ENCODE data around the gene PJA1. TPM values are rescaled to one million over a fixed set of nuclear protein-coding genes. Genes with fewer than 3 reads are reported as not detected.
A peak's percentile ranks its signal among the peaks of the same experiment; 100 is the strongest.

The PJA1 gene
- polyA plus RNA-seq, 4 donors: 3.6 to 30.5 (median 9.8) TPM

DNA sequence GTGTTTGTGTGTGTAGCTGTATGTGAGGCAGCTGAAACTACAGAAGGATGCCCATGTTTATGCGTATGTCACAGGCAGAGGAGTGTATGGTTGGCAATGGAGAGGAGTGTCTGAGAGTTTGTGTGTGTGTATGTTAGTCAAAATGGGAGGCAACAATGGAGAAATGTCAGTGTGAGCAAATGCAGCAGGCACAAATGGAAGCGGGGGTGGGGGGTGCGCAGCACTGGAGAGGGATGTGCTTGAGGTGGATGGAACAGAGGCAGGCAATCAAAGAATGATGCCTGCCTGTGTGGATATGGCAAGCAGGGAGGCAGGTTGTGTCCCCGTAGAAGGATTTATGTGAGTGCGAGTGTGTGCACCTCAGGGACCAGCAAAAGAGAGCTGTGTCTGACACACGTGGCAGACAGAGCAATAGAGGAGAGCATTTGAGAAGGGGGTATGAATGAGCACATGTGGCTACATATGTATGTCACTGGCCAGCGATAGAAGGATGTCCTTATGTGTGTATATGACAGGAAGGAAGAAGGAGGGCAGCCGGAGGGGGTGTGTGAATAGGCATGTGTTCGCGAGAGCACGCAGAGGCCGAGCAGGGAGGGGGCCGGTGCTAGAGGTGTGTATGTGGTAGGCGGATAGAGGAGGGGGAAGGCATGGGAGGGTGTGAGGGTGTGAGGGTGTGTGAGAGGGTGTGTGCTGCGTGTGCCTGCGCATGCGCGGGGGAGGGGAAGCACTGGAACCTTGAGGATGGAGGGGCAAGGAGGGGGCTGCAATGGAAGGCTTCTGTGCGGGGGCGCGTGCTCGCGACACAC lies 1.1 kb downstream of the PJA1 start:
- WGBS, 3 donors: 12 to 45% (median 24%) methylated on average over 17 to 23 of the region's 23 CpGs
- Histone ChIP-seq H3K27me3 (ENCODE audit: control insufficient read depth in 3 of 3, insufficient read depth in 3 of 3, low read length in 3 of 3) (no peaks in the 10 kb centered on the region), H3K27ac (ENCODE audit: low read depth in 1 of 3, low read length in 2 of 3) (peak overlapping the region in 2 of 3 donors; percentile 65 to 79), H3K9me3 (ENCODE audit: control insufficient read depth in 2 of 2, insufficient read depth in 1 of 2, low read depth in 1 of 2, low read length in 1 of 2) (no peaks in the 10 kb centered on the region), H3K36me3 (ENCODE audit: control insufficient read depth in 3 of 3, insufficient read depth in 2 of 3, low read depth in 1 of 3, low read length in 3 of 3) (peaks cover 0 to 19% (median 0%) of the 10 kb centered on the region in 3 donors), H3K4me1 (ENCODE audit: control insufficient read depth in 3 of 3, insufficient read depth in 2 of 3, low read depth in 1 of 3, low read length in 2 of 3) (no peaks in the 10 kb centered on the region), H3K4me3 (ENCODE audit: low read depth in 1 of 3, low read length in 3 of 3) (peak overlapping the region in 2 of 3 donors; percentile 60 to 61)
- no peak for FAIRE-seq
- peak; percentile 23 to 37 for DNase-seq

DNA sequence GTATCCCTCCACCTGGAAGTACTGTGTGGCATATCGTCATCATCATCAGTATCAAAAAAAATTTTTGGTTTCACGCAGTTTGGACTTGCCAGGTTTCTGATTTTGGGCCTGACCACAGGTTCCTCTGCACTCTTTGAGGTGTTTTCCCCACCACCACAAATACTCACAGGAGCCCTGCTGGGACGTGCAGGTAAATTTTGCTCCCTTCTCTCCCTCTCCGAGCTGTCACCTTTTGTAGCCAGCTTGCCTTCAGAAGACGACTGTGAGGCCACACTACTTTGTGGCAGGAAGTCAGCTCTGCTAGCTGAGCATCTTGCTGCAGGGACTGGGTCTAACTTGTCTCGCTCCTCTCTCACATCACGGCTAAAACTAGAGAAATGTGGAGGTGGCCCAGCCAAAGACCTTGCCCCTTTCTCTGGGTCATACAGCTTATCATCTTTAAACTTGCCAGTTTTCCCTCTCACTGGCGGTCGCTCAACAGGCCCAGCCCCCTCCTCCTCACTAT lies 2.8 kb downstream of the PJA1 start:
- Histone ChIP-seq H3K4me1 (ENCODE audit: control insufficient read depth in 3 of 3, insufficient read depth in 2 of 3, low read depth in 1 of 3, low read length in 2 of 3) (peaks cover 0 to 4% (median 0%) of the 10 kb centered on the region in 3 donors), H3K36me3 (ENCODE audit: control insufficient read depth in 3 of 3, insufficient read depth in 2 of 3, low read depth in 1 of 3, low read length in 3 of 3) (peaks cover 0 to 19% (median 0%) of the 10 kb centered on the region in 3 donors), H3K9me3 (ENCODE audit: control insufficient read depth in 2 of 2, insufficient read depth in 1 of 2, low read depth in 1 of 2, low read length in 1 of 2) (no peaks in the 10 kb centered on the region), H3K27ac (ENCODE audit: low read depth in 1 of 3, low read length in 2 of 3) (no peak overlapping the region), H3K4me3 (ENCODE audit: low read depth in 1 of 3, low read length in 3 of 3) (no peak overlapping the region), H3K27me3 (ENCODE audit: control insufficient read depth in 3 of 3, insufficient read depth in 3 of 3, low read length in 3 of 3) (no peaks in the 10 kb centered on the region)
- DNase-seq (no peak), FAIRE-seq (no peak)
- WGBS, 3 donors: 72 to 86% (median 80%) methylated on average over 9 of the region's 9 CpGs

DNA sequence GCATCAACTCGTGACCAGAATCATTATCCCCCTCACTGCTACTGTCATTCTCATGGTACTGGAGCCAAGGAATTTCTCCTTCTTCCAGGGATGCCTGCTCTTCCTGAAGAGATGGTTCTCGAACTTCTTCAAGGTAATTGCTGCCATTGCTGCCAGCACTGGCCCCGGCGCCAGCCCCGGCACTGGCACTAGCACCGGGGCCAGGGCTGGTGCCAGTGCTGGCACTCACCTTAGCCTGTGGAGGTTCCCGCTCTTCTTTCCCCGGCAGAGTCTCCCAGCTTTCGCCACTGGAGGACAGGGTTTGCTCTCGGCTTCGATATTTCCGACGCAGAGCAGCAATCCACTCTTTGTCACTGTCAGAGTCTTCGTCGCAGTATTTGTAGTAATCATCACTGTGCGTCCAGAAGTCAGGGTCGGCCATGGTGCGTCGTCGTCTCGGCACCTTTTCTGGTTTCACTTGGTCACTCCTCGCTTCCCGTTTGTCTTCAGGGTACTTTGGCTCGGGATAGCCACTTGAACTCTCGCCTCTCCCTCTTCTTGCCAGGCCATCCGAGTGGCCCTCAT lies 3.4 kb downstream of the PJA1 start:
- Histone ChIP-seq H3K36me3 (ENCODE audit: control insufficient read depth in 3 of 3, insufficient read depth in 2 of 3, low read depth in 1 of 3, low read length in 3 of 3) (peaks cover 0 to 19% (median 0%) of the 10 kb centered on the region in 3 donors), H3K4me3 (ENCODE audit: low read depth in 1 of 3, low read length in 3 of 3) (no peak overlapping the region), H3K27ac (ENCODE audit: low read depth in 1 of 3, low read length in 2 of 3) (no peak overlapping the region), H3K4me1 (ENCODE audit: control insufficient read depth in 3 of 3, insufficient read depth in 2 of 3, low read depth in 1 of 3, low read length in 2 of 3) (peaks cover 0 to 4% (median 0%) of the 10 kb centered on the region in 3 donors), H3K27me3 (ENCODE audit: control insufficient read depth in 3 of 3, insufficient read depth in 3 of 3, low read length in 3 of 3) (no peaks in the 10 kb centered on the region), H3K9me3 (ENCODE audit: control insufficient read depth in 2 of 2, insufficient read depth in 1 of 2, low read depth in 1 of 2, low read length in 1 of 2) (no peaks in the 10 kb centered on the region)
- WGBS, 3 donors: 83 to 93% (median 88%) methylated on average over 26 of the region's 26 CpGs
- no peak for FAIRE-seq
- DNase-seq: no peak

DNA sequence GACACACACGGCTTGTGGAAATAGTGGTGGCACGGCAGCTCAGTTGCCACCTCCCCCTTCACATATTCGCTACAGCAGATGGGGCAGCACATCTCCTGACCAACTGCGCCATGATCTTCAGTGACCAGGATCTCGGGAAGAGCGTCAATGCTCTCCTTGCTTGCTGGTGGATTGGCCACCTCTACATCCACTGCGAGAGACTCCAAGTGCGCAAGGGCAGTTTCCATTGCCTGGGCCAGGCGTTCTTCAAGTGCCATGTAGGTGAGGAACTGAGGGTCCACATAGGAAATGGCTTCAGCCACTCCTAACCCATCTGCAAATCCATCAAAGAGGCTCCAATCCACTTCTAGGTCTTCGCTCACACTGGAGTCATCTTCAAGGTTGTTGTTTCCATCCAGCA lies 3.9 kb downstream of the PJA1 start:
- H3K4me1 ChIP-seq (ENCODE audit: control insufficient read depth in 3 of 3, insufficient read depth in 2 of 3, low read depth in 1 of 3, low read length in 2 of 3): peaks cover 0 to 4% (median 0%) of the 10 kb centered on the region in 3 donors
- H3K4me3 ChIP-seq (ENCODE audit: low read depth in 1 of 3, low read length in 3 of 3): no peak overlapping the region
- H3K27ac ChIP-seq (ENCODE audit: low read depth in 1 of 3, low read length in 2 of 3): no peak overlapping the region
- H3K9me3 ChIP-seq (ENCODE audit: control insufficient read depth in 2 of 2, insufficient read depth in 1 of 2, low read depth in 1 of 2, low read length in 1 of 2): no peaks in the 10 kb centered on the region
- peaks cover 0 to 19% (median 0%) of the 10 kb centered on the region in 3 donors for H3K36me3 ChIP-seq (ENCODE audit: control insufficient read depth in 3 of 3, insufficient read depth in 2 of 3, low read depth in 1 of 3, low read length in 3 of 3)
- 90 to 99% (median 90%) methylated on average over 8 to 10 of the region's 10 CpGs for WGBS, 3 donors
- H3K27me3 ChIP-seq (ENCODE audit: control insufficient read depth in 3 of 3, insufficient read depth in 3 of 3, low read length in 3 of 3): no peaks in the 10 kb centered on the region
- no peak for FAIRE-seq
- no peak for DNase-seq

DNA sequence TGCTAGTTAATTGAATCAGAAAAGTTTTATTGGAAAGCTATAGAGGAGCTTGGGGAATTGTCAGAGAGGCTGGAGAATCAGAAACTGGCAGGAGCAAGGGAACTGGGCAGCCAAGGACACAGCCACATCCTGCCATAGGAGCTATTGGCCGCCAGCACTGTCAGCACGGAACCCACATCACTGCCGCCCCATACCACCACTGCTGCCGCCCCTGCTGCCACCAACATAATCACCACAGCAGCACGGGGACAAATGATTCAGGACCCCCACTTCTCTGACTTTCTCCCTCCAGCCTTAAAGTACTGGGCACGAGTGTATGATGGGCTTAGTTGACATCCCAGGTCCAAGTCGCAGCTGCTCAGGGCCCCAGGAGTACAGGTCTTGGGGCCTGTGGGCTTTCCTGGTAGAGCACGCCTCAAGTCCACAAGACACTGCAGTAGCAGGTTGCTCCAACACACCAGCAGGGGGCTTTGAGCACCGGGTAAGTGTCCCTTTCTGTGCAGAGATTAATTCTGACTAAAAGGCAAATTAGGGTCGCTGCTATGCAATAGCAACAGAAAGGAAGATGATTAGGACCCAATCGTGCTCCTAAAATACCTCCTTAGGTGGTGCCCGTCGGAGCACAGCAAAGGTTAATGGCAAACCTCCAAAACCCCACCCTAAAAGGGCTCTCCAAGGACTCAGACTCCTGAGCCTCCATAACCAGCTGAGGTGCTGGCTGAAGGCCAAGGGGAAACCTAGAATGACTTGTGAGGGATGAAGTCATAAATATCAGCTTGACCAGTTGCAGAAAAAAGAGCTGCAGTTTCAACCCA lies 6.9 kb downstream of the PJA1 start:
- H3K4me1 ChIP-seq (ENCODE audit: control insufficient read depth in 3 of 3, insufficient read depth in 2 of 3, low read depth in 1 of 3, low read length in 2 of 3): peaks cover 0 to 4% (median 0%) of the 10 kb centered on the region in 3 donors
- H3K27ac ChIP-seq (ENCODE audit: low read depth in 1 of 3, low read length in 2 of 3): peak overlapping the region in 1 of 3 donors; percentile 4
- WGBS, 3 donors: 44 to 49% (median 46%) methylated on average over 13 of the region's 13 CpGs
- peaks cover 0 to 19% (median 0%) of the 10 kb centered on the region in 3 donors for H3K36me3 ChIP-seq (ENCODE audit: control insufficient read depth in 3 of 3, insufficient read depth in 2 of 3, low read depth in 1 of 3, low read length in 3 of 3)
- H3K9me3 ChIP-seq (ENCODE audit: control insufficient read depth in 2 of 2, insufficient read depth in 1 of 2, low read depth in 1 of 2, low read length in 1 of 2): no peaks in the 10 kb centered on the region
- no peak for FAIRE-seq
- DNase-seq: peak; percentile 30 to 52
- no peak overlapping the region for H3K4me3 ChIP-seq (ENCODE audit: low read depth in 1 of 3, low read length in 3 of 3)
- no peaks in the 10 kb centered on the region for H3K27me3 ChIP-seq (ENCODE audit: control insufficient read depth in 3 of 3, insufficient read depth in 3 of 3, low read length in 3 of 3)

DNA sequence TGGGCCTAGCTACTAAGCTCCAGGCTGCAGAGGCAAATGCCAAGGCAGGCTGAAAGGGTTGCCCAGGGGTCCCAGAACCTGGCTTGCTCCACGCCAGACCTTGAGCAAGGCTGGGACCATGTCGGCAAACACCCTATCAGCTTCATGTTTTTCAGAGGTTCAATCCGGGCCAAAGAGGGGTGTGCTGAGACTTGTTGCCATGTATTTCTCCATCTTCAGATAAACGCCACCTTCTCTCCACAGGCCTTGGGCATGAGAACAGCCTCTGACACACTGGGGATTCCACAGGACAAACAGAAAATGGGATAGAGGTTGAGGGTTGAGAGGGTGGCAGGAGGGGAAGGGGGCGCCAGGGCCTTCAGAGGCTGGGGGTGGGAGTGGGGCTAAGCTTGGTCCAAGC lies 8.6 kb downstream of the PJA1 start:
- no peak for FAIRE-seq
- H3K27ac ChIP-seq (ENCODE audit: low read depth in 1 of 3, low read length in 2 of 3): no peak overlapping the region
- H3K27me3 ChIP-seq (ENCODE audit: control insufficient read depth in 3 of 3, insufficient read depth in 3 of 3, low read length in 3 of 3): no peaks in the 10 kb centered on the region
- peaks cover 0 to 4% (median 0%) of the 10 kb centered on the region in 3 donors for H3K4me1 ChIP-seq (ENCODE audit: control insufficient read depth in 3 of 3, insufficient read depth in 2 of 3, low read depth in 1 of 3, low read length in 2 of 3)
- WGBS, 3 donors: 80 to 93% (median 90%) methylated on average over 5 of the region's 5 CpGs
- no peak for DNase-seq
- no peaks in the 10 kb centered on the region for H3K9me3 ChIP-seq (ENCODE audit: control insufficient read depth in 2 of 2, insufficient read depth in 1 of 2, low read depth in 1 of 2, low read length in 1 of 2)
- H3K36me3 ChIP-seq (ENCODE audit: control insufficient read depth in 3 of 3, insufficient read depth in 2 of 3, low read depth in 1 of 3, low read length in 3 of 3): peaks cover 0 to 4% (median 0%) of the 10 kb centered on the region in 3 donors
- no peak overlapping the region for H3K4me3 ChIP-seq (ENCODE audit: low read depth in 1 of 3, low read length in 3 of 3)

DNA sequence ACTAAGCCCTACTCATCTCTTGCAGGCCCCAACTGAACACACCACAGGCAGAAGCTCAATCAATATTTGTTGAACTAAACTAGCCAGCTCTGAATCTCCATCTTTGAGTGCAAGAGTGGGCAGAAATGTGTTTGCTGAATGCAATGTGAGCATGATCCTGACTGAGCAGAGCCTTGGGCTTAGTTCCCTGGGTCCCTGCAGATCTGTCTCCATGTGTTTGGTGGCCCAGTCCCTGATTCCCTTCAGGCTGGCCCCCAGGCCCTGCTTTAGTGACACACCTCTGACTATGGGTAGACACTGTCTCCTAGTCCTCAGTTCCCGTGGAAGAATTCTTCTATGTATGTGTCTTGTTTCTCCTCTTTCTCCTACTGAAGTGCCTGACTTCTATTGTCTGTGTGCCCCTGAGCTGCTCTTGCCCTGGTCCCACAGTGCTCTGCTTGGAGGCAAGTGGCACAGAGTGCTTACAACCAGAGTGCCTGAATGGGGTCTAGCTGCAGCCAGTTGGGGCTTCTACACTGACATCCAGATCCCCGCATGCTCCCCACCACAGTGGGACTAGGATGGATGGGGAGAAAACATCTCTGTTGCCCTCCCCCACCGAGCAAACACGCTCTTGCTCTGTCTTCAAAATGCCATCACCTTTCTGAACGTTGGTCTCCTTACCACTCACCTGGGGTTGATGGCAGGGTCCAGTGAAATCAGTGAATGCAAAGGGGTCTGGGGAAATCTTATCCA lies 9.3 kb downstream of the PJA1 start:
- no peak overlapping the region for H3K4me3 ChIP-seq (ENCODE audit: low read depth in 1 of 3, low read length in 3 of 3)
- no peak overlapping the region for H3K27ac ChIP-seq (ENCODE audit: low read depth in 1 of 3, low read length in 2 of 3)
- DNase-seq: no peak
- no peaks in the 10 kb centered on the region for H3K27me3 ChIP-seq (ENCODE audit: control insufficient read depth in 3 of 3, insufficient read depth in 3 of 3, low read length in 3 of 3)
- WGBS, 3 donors: 75 to 84% (median 82%) methylated on average over 5 of the region's 5 CpGs
- H3K4me1 ChIP-seq (ENCODE audit: control insufficient read depth in 3 of 3, insufficient read depth in 2 of 3, low read depth in 1 of 3, low read length in 2 of 3): peaks cover 0 to 4% (median 0%) of the 10 kb centered on the region in 3 donors
- FAIRE-seq: no peak
- H3K9me3 ChIP-seq (ENCODE audit: control insufficient read depth in 2 of 2, insufficient read depth in 1 of 2, low read depth in 1 of 2, low read length in 1 of 2): no peaks in the 10 kb centered on the region
- no peaks in the 10 kb centered on the region for H3K36me3 ChIP-seq (ENCODE audit: control insufficient read depth in 3 of 3, insufficient read depth in 2 of 3, low read depth in 1 of 3, low read length in 3 of 3)
